Ovary (tissue), 3 donors: Measurements from ENCODE around the gene RIPOR3.

ENCODE experiments used
- EP300 ChIP-seq: sonication (generic); formaldehyde crosslinking; IDR thresholded peaks from one replicate; pipeline ENCODE4 v1.6.1; 2017; ENCODE audit warnings: antibody characterized with exemption
- POLR2A ChIP-seq: fragments of 450-650 bp; IDR thresholded peaks from one replicate; pipeline ENCODE4 v1.6.1; 2017; ENCODE audit warnings: antibody characterized with exemption, mild to moderate bottlenecking, moderate library complexity
- TF ChIP-seq, protein P1 (sequence below), 3 donors: fragments of 450-650 bp in 2 of 3; fragments of 200-600 bp in 1 of 3; IDR thresholded peaks; one replicate each; pipeline versions ENCODE4 v1.5.1 to v1.8.0; 2016 to 2022; ENCODE audit warnings: antibody characterized with exemption in 3 of 3, mild to moderate bottlenecking in 1 of 3
- donor health status: DM: no; HTN: no; CAD: no.

DNA sequence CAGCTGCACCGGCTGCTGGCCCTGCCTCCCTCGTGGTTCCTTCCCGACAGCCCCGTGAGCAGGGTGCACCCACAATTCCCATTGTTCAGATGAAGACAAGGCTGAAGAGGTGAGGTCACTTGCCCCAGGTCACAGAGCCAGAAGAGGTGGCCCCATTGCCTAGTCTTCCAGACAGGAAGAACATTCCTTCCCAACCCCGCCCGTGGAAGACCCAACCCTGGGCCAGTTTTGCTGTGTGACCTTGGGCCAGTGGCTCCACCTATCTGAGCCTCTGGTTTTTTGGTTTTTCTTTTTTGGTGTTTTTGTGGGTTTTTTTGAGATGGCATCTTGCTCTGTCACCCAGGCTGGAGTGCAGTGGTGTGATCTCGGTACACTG, 61.7 kb downstream of the RIPOR3 start:
- TF ChIP-seq, protein P1, sequence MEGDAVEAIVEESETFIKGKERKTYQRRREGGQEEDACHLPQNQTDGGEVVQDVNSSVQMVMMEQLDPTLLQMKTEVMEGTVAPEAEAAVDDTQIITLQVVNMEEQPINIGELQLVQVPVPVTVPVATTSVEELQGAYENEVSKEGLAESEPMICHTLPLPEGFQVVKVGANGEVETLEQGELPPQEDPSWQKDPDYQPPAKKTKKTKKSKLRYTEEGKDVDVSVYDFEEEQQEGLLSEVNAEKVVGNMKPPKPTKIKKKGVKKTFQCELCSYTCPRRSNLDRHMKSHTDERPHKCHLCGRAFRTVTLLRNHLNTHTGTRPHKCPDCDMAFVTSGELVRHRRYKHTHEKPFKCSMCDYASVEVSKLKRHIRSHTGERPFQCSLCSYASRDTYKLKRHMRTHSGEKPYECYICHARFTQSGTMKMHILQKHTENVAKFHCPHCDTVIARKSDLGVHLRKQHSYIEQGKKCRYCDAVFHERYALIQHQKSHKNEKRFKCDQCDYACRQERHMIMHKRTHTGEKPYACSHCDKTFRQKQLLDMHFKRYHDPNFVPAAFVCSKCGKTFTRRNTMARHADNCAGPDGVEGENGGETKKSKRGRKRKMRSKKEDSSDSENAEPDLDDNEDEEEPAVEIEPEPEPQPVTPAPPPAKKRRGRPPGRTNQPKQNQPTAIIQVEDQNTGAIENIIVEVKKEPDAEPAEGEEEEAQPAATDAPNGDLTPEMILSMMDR (IDR thresholded peaks at IDR 0.05) = no peak
- TF ChIP-seq POLR2A = no peak
- TF ChIP-seq EP300 = no peak
